PC-9 (cell line): ENCODE measurements around the gene CAPN5. TPM values are rescaled to one million over a fixed set of nuclear protein-coding genes. Genes with fewer than 3 reads are reported as not detected.
"Not testable (repeated sequence)": the region's sequence is repeated elsewhere in the genome, so short reads cannot be mapped to it uniquely, and the experiment has no call there.

Source experiments
- BruUV-seq: library from RNA; stranded (reverse); fragments of 400-500 nt; replicated peaks from 2 replicates; lab custom pipeline; 2021; lab: Mats Ljungman, UMichigan
- CTCF ChIA-PET: fragments of 300-600 bp; sonication (Branson Sonifier 250); formaldehyde crosslinking; loops from one replicate; lab custom pipeline; 2022; ENCODE audit warnings: antibody characterized with exemption; lab: Charles Lee
- POLR2A ChIA-PET: fragments of 300-600 bp; sonication (Branson Sonifier 250); formaldehyde crosslinking; loops from one replicate; lab custom pipeline; 2022; ENCODE audit warnings: antibody characterized with exemption; ENCODE audit not compliant: unreplicated experiment; lab: Charles Lee
- DNase-seq, 2 experiments: peaks; one replicate each; pipeline versions ENCODE4 v3.0.0 to v3.0.0-alpha.2; 2015 to 2022; ENCODE audit warnings: mixed read lengths in 1 of 2
- H2AFZ ChIP-seq: fragments of 200-600 bp; sonication (generic); 2 replicates; pipeline ENCODE4 v1.8.1; 2017; ENCODE audit warnings: antibody characterized with exemption
- H3F3A ChIP-seq: fragments of 200-600 bp; sonication (generic); 2 replicates; pipeline ENCODE4 v1.8.1; 2017; ENCODE audit warnings: antibody characterized with exemption, mild to moderate bottlenecking, low read depth; ENCODE audit not compliant: insufficient read depth
- H3K27ac ChIP-seq: fragments of 200-600 bp; sonication (generic); 2 replicates; pipeline ENCODE4 v1.6.1; 2016; ENCODE audit warnings: mixed run types
- H3K27me3 ChIP-seq: fragments of 200-600 bp; sonication (generic); 2 replicates; pipeline ENCODE4 v1.6.1; 2016; ENCODE audit warnings: low read depth, mixed run types; ENCODE audit not compliant: insufficient read depth
- H3K36me3 ChIP-seq: fragments of 200-600 bp; sonication (generic); 2 replicates; pipeline ENCODE4 v1.6.1; 2016; ENCODE audit warnings: low read depth, mixed run types
- H3K4me1 ChIP-seq: fragments of 200-600 bp; sonication (generic); replicated peaks from 2 replicates; pipeline ENCODE4 v1.6.1; 2016; ENCODE audit warnings: mixed run types; ENCODE audit not compliant: insufficient read depth
- H3K4me2 ChIP-seq: fragments of 200-600 bp; sonication (generic); 2 replicates; pipeline ENCODE4 v1.6.1; 2017; ENCODE audit warnings: mixed run types
- H3K4me3 ChIP-seq: fragments of 200-600 bp; sonication (generic); 2 replicates; pipeline ENCODE4 v1.6.1; 2016; ENCODE audit warnings: mixed run types
- H3K79me2 ChIP-seq: fragments of 200-600 bp; sonication (generic); 2 replicates; pipeline ENCODE4 v1.6.1; 2017; ENCODE audit warnings: low read depth, mixed run types
- H3K9me2 ChIP-seq: fragments of 200-600 bp; sonication (generic); 2 replicates; pipeline ENCODE4 v1.8.1; 2017; ENCODE audit warnings: mild to moderate bottlenecking; ENCODE audit not compliant: insufficient read depth
- H3K9me3 ChIP-seq: fragments of 200-600 bp; sonication (generic); 2 replicates; pipeline ENCODE4 v1.8.1; 2016; ENCODE audit warnings: low read depth; ENCODE audit not compliant: insufficient read depth
- H4K20me1 ChIP-seq: fragments of 200-600 bp; sonication (generic); 2 replicates; pipeline ENCODE4 v1.8.1; 2017; ENCODE audit not compliant: insufficient read depth
- CTCF ChIP-seq: fragments of 200-600 bp; sonication (generic); conservative IDR thresholded peaks from 2 replicates; pipeline ENCODE4 v1.6.1; 2017; ENCODE audit warnings: mixed run types, antibody characterized with exemption, mild to moderate bottlenecking, moderate library complexity
- EZH2 ChIP-seq: fragments of 200-600 bp; sonication (generic); IDR thresholded peaks from 2 replicates; pipeline ENCODE4 v1.8.0; 2017; ENCODE audit warnings: antibody characterized with exemption, low read depth
- intact Hi-C: fragments of 100-400 bp; cut with micrococcal nuclease; formaldehyde crosslinking; loops from one replicate; pipeline ENCODE4 v1.10.0; 2022; ENCODE audit not compliant: unreplicated experiment
- total RNA-seq: library from RNA; stranded (reverse); gene quantifications from 2 replicates; pipeline ENCODE4 v1.2.3, GENCODE V29; 2021

The CAPN5 gene
- total RNA-seq, 1 experiment from 2014 or later, result 9.9 TPM

DNA sequence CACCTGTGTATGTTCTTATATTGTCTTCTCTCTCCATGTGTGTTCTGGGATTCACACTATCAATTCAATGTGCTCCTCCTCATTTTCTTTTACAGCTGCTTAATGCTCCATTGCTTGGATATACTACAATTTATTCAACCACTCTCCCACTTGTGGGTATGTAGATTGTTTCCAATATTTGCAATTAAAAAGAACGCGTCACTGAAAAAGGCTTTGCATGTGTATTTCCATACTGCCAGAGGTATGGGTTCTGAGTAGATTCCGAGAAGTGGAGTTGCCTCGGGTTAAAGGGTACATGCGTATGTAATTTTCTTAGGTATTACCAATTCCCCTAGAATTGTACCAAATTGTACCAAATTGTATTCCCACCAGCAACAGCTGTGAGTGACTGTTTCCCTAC lies 7.0 kb upstream of the CAPN5 start:
- no peak overlapping the region for H3K4me2 ChIP-seq
- no peaks in the 10 kb centered on the region for H3K79me2 ChIP-seq
- H2AFZ ChIP-seq, result no peak overlapping the region
- H3F3A ChIP-seq, result no peaks in the 10 kb centered on the region
- ChIA-PET POLR2A (no interaction called here), CTCF (no interaction called here)
- peaks cover 19% of the 10 kb centered on the region; the same call in 1 of the 2 replicates for H3K9me3 ChIP-seq
- BruUV-seq, result no TSS peak
- H3K27ac ChIP-seq, result no peak overlapping the region
- H3K9me2 ChIP-seq, result no peaks in the 10 kb centered on the region
- no peak for DNase-seq
- no peaks in the 10 kb centered on the region for H3K36me3 ChIP-seq
- 0 out of 2 replicates have a peak, but pooled peaks cover 6% of the 10 kb centered on the region for H3K27me3 ChIP-seq
- intact Hi-C loops, result no loop called here
- no peaks in the 10 kb centered on the region for H3K4me1 ChIP-seq
- no peaks in the 10 kb centered on the region for H4K20me1 ChIP-seq
- no peak overlapping the region for H3K4me3 ChIP-seq
- TF ChIP-seq CTCF, result no peak
- TF ChIP-seq EZH2, result no peak

- H3K36me3 ChIP-seq, result no peaks in the 10 kb centered on the region
- 0 out of 2 replicates have a peak, but pooled peaks cover 6% of the 10 kb centered on the region for H3K27me3 ChIP-seq
- H3K79me2 ChIP-seq, result no peaks in the 10 kb centered on the region
- H3K4me1 ChIP-seq, result no peaks in the 10 kb centered on the region
- no peak for DNase-seq
- ChIA-PET CTCF (interaction anchor here (0.7 kb wide), 1 partner anchor 46 kb away, joined by 3 read pairs; no protein-coding TSS in a partner anchor), POLR2A (no interaction called here)
- no peak for TF ChIP-seq CTCF
- no peak for TF ChIP-seq EZH2
- intact Hi-C loops, result no loop called here
- H3K9me2 ChIP-seq, result no peaks in the 10 kb centered on the region
- H4K20me1 ChIP-seq, result no peaks in the 10 kb centered on the region
- no peak overlapping the region for H2AFZ ChIP-seq
- H3K4me2 ChIP-seq, result no peak overlapping the region
- H3K9me3 ChIP-seq, result peaks cover 19% of the 10 kb centered on the region; the same call in 1 of the 2 replicates
- no TSS peak for BruUV-seq
- H3F3A ChIP-seq, result no peaks in the 10 kb centered on the region; the same call in 1 of the 2 replicates
- no peak overlapping the region for H3K4me3 ChIP-seq
- H3K27ac ChIP-seq, result no peak overlapping the region
These were observed 6.5 kb upstream of the CAPN5 start for GRCh38 chr11:77060234-77060633.

- H3K79me2 ChIP-seq, H3F3A ChIP-seq, H3K27ac ChIP-seq, H4K20me1 ChIP-seq, H2AFZ ChIP-seq, H3K4me1 ChIP-seq, H3K36me3 ChIP-seq, H3K4me2 ChIP-seq, H3K4me3 ChIP-seq, intact Hi-C loops, H3K9me2 ChIP-seq, H3K27me3 ChIP-seq, POLR2A ChIA-PET, H3K9me3 ChIP-seq, BruUV-seq, DNase-seq, CTCF ChIA-PET: not testable (repeated sequence)
These were observed 5.5 kb upstream of the CAPN5 start for GRCh38 chr11:77061258-77061657.

GRCh38 chr11:77062924-77063323 lies 3.8 kb upstream of the CAPN5 start:
- Histone ChIP-seq H3K4me3 (no peak overlapping the region), H3K79me2 (no peaks in the 10 kb centered on the region), H3K4me2 (no peak overlapping the region), H3K9me3 (0 out of 2 replicates have a peak, but pooled peaks cover 3% of the 10 kb centered on the region), H4K20me1 (no peaks in the 10 kb centered on the region), H3K27ac (no peak overlapping the region), H3K9me2 (no peaks in the 10 kb centered on the region), H3K4me1 (peaks cover 7% of the 10 kb centered on the region), H3K27me3 (0 out of 2 replicates have a peak, but pooled peaks cover 3% of the 10 kb centered on the region), H3F3A (no peaks in the 10 kb centered on the region; the same call in 1 of the 2 replicates), H3K36me3 (no peaks in the 10 kb centered on the region), H2AFZ (no peak overlapping the region)
- intact Hi-C loops, result no loop called here
- peak; percentile 61 for TF ChIP-seq CTCF
- TF ChIP-seq EZH2, result no peak
- BruUV-seq, result no TSS peak
- CTCF ChIA-PET, result interaction anchor here (0.6 to 2.4 kb wide), 6 partner anchors 9 to 33 kb away, joined by 3 to 37 read pairs (median 4); no protein-coding TSS in a partner anchor
- no peak for DNase-seq
- POLR2A ChIA-PET, result interaction anchor here (0.7 to 0.8 kb wide), 2 partner anchors 26 to 45 kb away, joined by 5 read pairs; no protein-coding TSS in a partner anchor
